H1 (cell line): ENCODE data around the gene RNF212B. TPM values are rescaled to one million over a fixed set of nuclear protein-coding genes. Genes with fewer than 3 reads are reported as not detected.

Experiments used
- CTCF ChIA-PET: fragments of 300-600 bp; sonication (Branson Sonifier 250); formaldehyde crosslinking; loops from one replicate; lab custom pipeline; 2021; ENCODE audit not compliant: partially characterized antibody; lab: Charles Lee
- POLR2A ChIA-PET: fragments of 300-600 bp; sonication (Branson Sonifier 250); formaldehyde crosslinking; loops from one replicate; lab custom pipeline; 2021; ENCODE audit warnings: inconsistent platforms; ENCODE audit not compliant: partially characterized antibody; lab: Charles Lee
- DNase-seq, 2 experiments: peaks; one replicate each; pipeline versions ENCODE4 v3.0.0 to v3.0.0-alpha.2; 2010 to 2022; ENCODE audit warnings: low spot score in 2 of 2, low read depth in 1 of 2, mixed read lengths in 1 of 2
- FAIRE-seq: peaks from 2 replicates; lab custom pipeline; 2011; peaks lifted over from hg19 to GRCh38; lab: Jason Lieb, UNC
- H2AFZ ChIP-seq: 2 replicates; pipeline ENCODE4 v1.8.1; 2012; ENCODE audit warnings: low read length, inconsistent platforms
- H2AK5ac ChIP-seq: 2 replicates; pipeline ENCODE4 v1.6.1; 2013; ENCODE audit warnings: low read depth, low read length
- H2BK120ac ChIP-seq: replicated peaks from 2 replicates; pipeline ENCODE3; 2013; ENCODE audit warnings: low read depth, low read length, inconsistent platforms
- H2BK12ac ChIP-seq: 2 replicates; pipeline ENCODE4 v1.6.1; 2013; ENCODE audit warnings: low read depth, low read length
- H2BK15ac ChIP-seq: 2 replicates; pipeline ENCODE4 v1.6.1; 2013; ENCODE audit warnings: low read length
- H2BK20ac ChIP-seq: 2 replicates; pipeline ENCODE4 v1.6.1; 2013; ENCODE audit warnings: low read length
- H2BK5ac ChIP-seq: 2 replicates; pipeline ENCODE4 v1.6.1; 2013; ENCODE audit warnings: low read depth, low read length
- H3K14ac ChIP-seq: 2 replicates; pipeline ENCODE4 v1.6.1; 2013; ENCODE audit warnings: inconsistent platforms; ENCODE audit not compliant: insufficient read length
- H3K18ac ChIP-seq: 2 replicates; pipeline ENCODE4 v1.6.1; 2013; ENCODE audit warnings: low read length; ENCODE audit errors: extremely low read depth
- H3K23ac ChIP-seq: 2 replicates; pipeline ENCODE4 v1.6.1; 2013; ENCODE audit warnings: inconsistent platforms; ENCODE audit not compliant: insufficient read length
- H3K23me2 ChIP-seq: 2 replicates; pipeline ENCODE4 v1.6.1; 2013; ENCODE audit warnings: low read depth, low read length
- H3K27ac ChIP-seq: 2 replicates; pipeline ENCODE4 v1.6.1; 2011; ENCODE audit warnings: low read depth, low read length, inconsistent platforms
- H3K27me3 ChIP-seq, 4 experiments: replicated peaks in 1 of 4; 1 replicate in 1 of 4; 2 replicates in 3 of 4; pipeline versions ENCODE4 v1.6.1 to v1.8.1; 2011 to 2013; ENCODE audit warnings: low read length in 3 of 4, mild to moderate bottlenecking in 3 of 4, inconsistent platforms in 2 of 4, mixed read lengths in 2 of 4, moderate library complexity in 1 of 4; ENCODE audit not compliant: control insufficient read depth in 3 of 4, insufficient read depth in 3 of 4; ENCODE audit errors: extremely low read depth in 1 of 4
- H3K36me3 ChIP-seq, 4 experiments: 2 replicates each; pipeline versions ENCODE4 v1.6.1 to v1.8.1; 2011 to 2013; ENCODE audit warnings: mild to moderate bottlenecking in 4 of 4, low read length in 3 of 4, moderate library complexity in 2 of 4, control low read depth in 1 of 4, inconsistent platforms in 1 of 4; ENCODE audit not compliant: insufficient read depth in 4 of 4, control insufficient read depth in 2 of 4
- H3K4ac ChIP-seq: replicated peaks from 2 replicates; pipeline ENCODE3; 2013; ENCODE audit warnings: low read length, low read depth, mixed read lengths, inconsistent platforms; ENCODE audit not compliant: insufficient read length
- H3K4me1 ChIP-seq, 4 experiments: replicated peaks in 1 of 4; 1 replicate in 1 of 4; 2 replicates in 3 of 4; pipeline versions ENCODE4 v1.6.1 to v1.8.1; 2011 to 2013; ENCODE audit warnings: low read length in 3 of 4, inconsistent platforms in 2 of 4, mixed read lengths in 1 of 4; ENCODE audit not compliant: insufficient read depth in 4 of 4, control insufficient read depth in 3 of 4
- H3K4me2 ChIP-seq, 2 experiments: 2 replicates each; pipeline versions ENCODE4 v1.6.1 to v1.8.1; 2011 to 2013; ENCODE audit warnings: low read depth in 2 of 2, low read length in 2 of 2, control low read depth in 1 of 2, inconsistent platforms in 1 of 2, mild to moderate bottlenecking in 1 of 2; ENCODE audit not compliant: insufficient read depth in 1 of 2
- H3K4me3 ChIP-seq, 4 experiments: fragments of 200-600, 300-600 bp in 1 of 4; sonication (generic), shearing (Covaris generic), sonication (Bioruptor Twin) in 1 of 4; 2 replicates each; pipeline versions ENCODE4 v1.5.1 to v1.8.1; 2011 to 2016; ENCODE audit warnings: low read length in 4 of 4, low read depth in 3 of 4, control low read depth in 2 of 4, inconsistent platforms in 2 of 4, mild to moderate bottlenecking in 2 of 4, mixed read lengths in 1 of 4, moderate library complexity in 1 of 4; ENCODE audit not compliant: insufficient read depth in 2 of 4; ENCODE audit errors: extremely low read depth in 1 of 4
- H3K56ac ChIP-seq: replicated peaks from 2 replicates; pipeline ENCODE3; 2013; ENCODE audit warnings: low read depth, mild to moderate bottlenecking, mixed read lengths, low read length, inconsistent platforms; ENCODE audit not compliant: insufficient read length
- H3K79me1 ChIP-seq: 2 replicates; pipeline ENCODE4 v1.6.1; 2013; ENCODE audit warnings: low read depth, low read length, control low read depth
- H3K79me2 ChIP-seq, 2 experiments: 2 replicates each; pipeline versions ENCODE4 v1.6.1 to v1.8.1; 2012 to 2013; ENCODE audit warnings: low read length in 2 of 2, mild to moderate bottlenecking in 2 of 2, inconsistent platforms in 1 of 2; ENCODE audit not compliant: insufficient read depth in 2 of 2, control insufficient read depth in 1 of 2
- H3K9ac ChIP-seq, 4 experiments: replicated peaks in 1 of 4; 1 replicate in 1 of 4; 2 replicates in 3 of 4; pipeline versions ENCODE4 v1.6.1 to v1.8.1; 2011 to 2013; ENCODE audit warnings: low read depth in 3 of 4, low read length in 3 of 4, control low read depth in 2 of 4, mild to moderate bottlenecking in 2 of 4, moderate library complexity in 2 of 4, inconsistent platforms in 1 of 4; ENCODE audit errors: extremely low read depth in 1 of 4
- H3K9me3 ChIP-seq, 2 experiments: 2 replicates each; pipeline versions ENCODE4 v1.6.1 to v1.8.1; 2012 to 2013; ENCODE audit warnings: mild to moderate bottlenecking in 2 of 2, moderate library complexity in 2 of 2, control low read depth in 1 of 2, inconsistent platforms in 1 of 2, low read depth in 1 of 2, low read length in 1 of 2, mixed read lengths in 1 of 2; ENCODE audit not compliant: insufficient read depth in 2 of 2
- H4K20me1 ChIP-seq, 2 experiments: replicated peaks in 1 of 2; 2 replicates each; pipeline versions ENCODE3 to v1.8.1; 2011 to 2013; ENCODE audit warnings: inconsistent platforms in 2 of 2, low read length in 2 of 2, mild to moderate bottlenecking in 1 of 2; ENCODE audit not compliant: insufficient read depth in 2 of 2, control insufficient read depth in 1 of 2
- H4K5ac ChIP-seq: 2 replicates; pipeline ENCODE4 v1.6.1; 2013; ENCODE audit warnings: low read length, low read depth, mixed read lengths, inconsistent platforms; ENCODE audit not compliant: insufficient read length
- H4K8ac ChIP-seq: 2 replicates; pipeline ENCODE4 v1.8.0; 2013; ENCODE audit warnings: mild to moderate bottlenecking, moderate library complexity, low read length, inconsistent platforms; ENCODE audit not compliant: insufficient read depth; ENCODE audit errors: extremely low read depth
- H4K91ac ChIP-seq: replicated peaks from 2 replicates; pipeline ENCODE3; 2013; ENCODE audit warnings: low read length, mixed read lengths, inconsistent platforms; ENCODE audit not compliant: insufficient read length
- ATF2 ChIP-seq: IDR thresholded peaks from 2 replicates; pipeline ENCODE4 v1.6.1; 2012; ENCODE audit warnings: low read length, inconsistent platforms
- CTCF ChIP-seq, 3 experiments: IDR thresholded peaks; 1 replicate in 2 of 3; 2 replicates in 1 of 3; pipeline versions ENCODE4 v1.5.1 to v1.6.1; 2011; ENCODE audit warnings: low read length in 3 of 3, mild to moderate bottlenecking in 3 of 3, inconsistent platforms in 2 of 3, low read depth in 1 of 3, moderate library complexity in 1 of 3; ENCODE audit not compliant: insufficient read depth in 1 of 3; ENCODE audit errors: control extremely low read depth in 1 of 3
- HDAC2 ChIP-seq, 2 experiments: fragments of 300-600 bp in 1 of 2; sonication (generic) in 1 of 2; IDR thresholded peaks; 2 replicates each; pipeline ENCODE4 v1.6.1; 2011 to 2012; ENCODE audit warnings: low read depth in 2 of 2, low read length in 2 of 2, mild to moderate bottlenecking in 2 of 2, moderate library complexity in 2 of 2, borderline replicate concordance in 1 of 2, inconsistent platforms in 1 of 2
- POLR2A ChIP-seq, 2 experiments: IDR thresholded peaks; 1 replicate in 1 of 2; 2 replicates in 1 of 2; pipeline ENCODE4 v1.6.1; 2011; ENCODE audit warnings: low read depth in 2 of 2, low read length in 2 of 2, mild to moderate bottlenecking in 2 of 2; ENCODE audit errors: control extremely low read depth in 1 of 2
- TEAD4 ChIP-seq: IDR thresholded peaks from 2 replicates; pipeline ENCODE4 v1.6.1; 2012; ENCODE audit warnings: low read depth, low read length, inconsistent platforms, mixed read lengths
- WGBS, 2 experiments: shearing (Covaris generic) in 1 of 2; methylation state at CpG; one replicate each; pipeline versions ENCODE4 v1.1.6 to v1.1.7; 2013 to 2015; ENCODE audit warnings: low lambda C conversion rate in 2 of 2, mixed read lengths in 2 of 2, inconsistent platforms in 1 of 2, low coverage in 1 of 2, missing lambda C conversion rate in 1 of 2; ENCODE audit not compliant: insufficient replicate concordance in 2 of 2, insufficient coverage in 1 of 2, insufficient read length in 1 of 2; ENCODE audit errors: extremely low coverage in 1 of 2, missing lambda C conversion rate in 1 of 2; 5-methylcytosine and 5-hydroxymethylcytosine counted together
- polyA plus RNA-seq, 7 experiments: library from polyadenylated mRNA; depleted of rRNA in 3 of 7; stranded (reverse) in 5 of 7; unstranded in 2 of 7; fragments of >200 nt in 5 of 7; fragments of 200-250 nt in 2 of 7; gene quantifications; 1 replicate in 5 of 7; 2 replicates in 1 of 7; 4 replicates in 1 of 7; pipeline versions ENCODE4 v1.2.1 to v1.2.3, GENCODE V29; 2011 to 2013; ENCODE audit warnings: missing spikeins in 2 of 7, mixed read lengths in 2 of 7
- total RNA-seq: library from RNA; stranded (reverse); fragmentation: NEBNext Ultra II Directional; extraction: Animal tissue kit (Norgen Biotek cat#: 25700); gene quantifications from 2 replicates; pipeline ENCODE4 v1.2.1, GENCODE V29; 2021

Gene RNF212B
- total and polyA plus RNA-seq, 2 of the 8 experiments (the other 6 are each of a cell fraction or from before 2014, with no cell fraction given): 0.95 to 1.2 TPM

GRCh38 chr14:23252420-23253333 lies 14.9 kb downstream of the RNF212B start:
- peaks cover 4% of the 10 kb centered on the region; the same call in 1 of the 2 replicates for H3K23me2 ChIP-seq
- no peak overlapping the region for H2AFZ ChIP-seq
- H4K5ac ChIP-seq: peak overlapping the region; percentile 93
- no peaks in the 10 kb centered on the region for H4K20me1 ChIP-seq
- ChIA-PET CTCF (interaction anchor here (0.7 kb wide), 2 partner anchors 66 to 93 kb away, joined by 3 read pairs; no protein-coding TSS in a partner anchor), POLR2A (interaction anchor here (0.9 to 2.9 kb wide), 12 partner anchors 8 to 158 kb away, joined by 3 to 19 read pairs (median 4); partner anchors contain the start of genes ACIN1, C14orf119, HOMEZ and PABPN1)
- peak in 1 of 2 experiments; percentile 39 for DNase-seq
- WGBS, 2 experiments: 18% methylated on average over 4 of the region's 4 CpGs; no CpG with 5 or more reads in 1 of the 2 experiments
- no peaks in the 10 kb centered on the region for H3K36me3 ChIP-seq
- H3K4ac ChIP-seq: peak overlapping the region; percentile 98
- no peak overlapping the region for H4K8ac ChIP-seq
- H3K23ac ChIP-seq: no peak overlapping the region
- peak; percentile 99 for FAIRE-seq
- peak overlapping the region in 3 of 4 experiments; percentile 15 to 46 (median 20); a peak in 6 of 8 replicates for H3K4me3 ChIP-seq
- H3K4me2 ChIP-seq: peak overlapping the region; percentile 60 to 96
- peak overlapping the region; percentile 65 for H3K56ac ChIP-seq
- H3K4me1 ChIP-seq: peaks cover 9 to 22% (median 13%) of the 10 kb centered on the region in 4 experiments; a peak in 5 of 7 replicates
- H2BK12ac ChIP-seq: peak overlapping the region; percentile 94; the same call in 1 of the 2 replicates
- H3K14ac ChIP-seq: no peak overlapping the region
- peak overlapping the region; percentile 99 for H2BK120ac ChIP-seq
- peak overlapping the region; percentile 89 for H3K27ac ChIP-seq
- peak overlapping the region; percentile 86 for H2AK5ac ChIP-seq
- no peaks in the 10 kb centered on the region for H3K27me3 ChIP-seq
- H2BK20ac ChIP-seq: peak overlapping the region; percentile 96
- H3K18ac ChIP-seq: peak overlapping the region; percentile 91
- peak overlapping the region; percentile 97 for H4K91ac ChIP-seq
- no peaks in the 10 kb centered on the region for H3K79me1 ChIP-seq
- H3K9me3 ChIP-seq: no peaks in the 10 kb centered on the region
- H3K79me2 ChIP-seq: no peaks in the 10 kb centered on the region
- no peak overlapping the region for H2BK15ac ChIP-seq
- H3K9ac ChIP-seq: peak overlapping the region in 2 of 4 experiments; percentile 25 to 70; a peak in 2 of 7 replicates
- H2BK5ac ChIP-seq: peak overlapping the region; percentile 100
- TF ChIP-seq ATF2: peak; percentile 60
- TF ChIP-seq HDAC2 (IDR thresholded peaks at IDR 0.05; ENCODE audit: borderline replicate concordance in 1 of 2, low read depth in 2 of 2, low read length in 2 of 2): 0 out of 4 replicates have a peak, but pooled peaks of 1 of the 2 experiments have one; percentile 13
- TF ChIP-seq CTCF (IDR thresholded peaks at IDR 0.05; ENCODE audit: control extremely low read depth in 1 of 3, insufficient read depth in 1 of 3, low read depth in 1 of 3, low read length in 3 of 3): no peak
- TF ChIP-seq TEAD4: 0 out of 2 replicates have a peak, but pooled peaks have one; percentile 7
- TF ChIP-seq POLR2A (IDR thresholded peaks at IDR 0.05; ENCODE audit: control extremely low read depth in 1 of 2, low read depth in 2 of 2, low read length in 2 of 2): no peak; a peak in 1 of 3 replicates
